Measurements from ENCODE around the gene CD247.

The CD247 gene

GRCh38 chr1:167510244-167510643, 8.1 kb downstream of the CD247 start:
- no peak for DNase-seq

DNA sequence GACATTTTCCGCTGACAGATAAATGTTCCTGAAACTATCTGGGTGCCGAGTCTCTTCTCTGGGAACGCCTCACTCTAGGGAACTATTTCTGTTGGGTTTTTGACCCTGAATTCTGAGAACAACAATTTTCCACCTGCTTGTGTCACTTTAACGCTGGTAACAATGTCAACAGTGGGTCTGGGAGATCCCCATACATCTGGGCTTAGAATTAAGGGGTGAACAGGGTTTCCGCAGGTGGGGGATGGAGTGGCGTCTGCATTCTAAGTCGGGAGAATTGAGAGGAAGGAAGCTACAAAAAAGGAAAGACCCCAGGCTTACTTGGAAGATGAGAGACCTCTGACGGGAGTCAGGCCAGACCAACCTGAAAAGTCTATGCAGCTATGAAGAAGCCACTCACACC, 8.7 kb downstream of the CD247 start:
- no peak for DNase-seq

DNA sequence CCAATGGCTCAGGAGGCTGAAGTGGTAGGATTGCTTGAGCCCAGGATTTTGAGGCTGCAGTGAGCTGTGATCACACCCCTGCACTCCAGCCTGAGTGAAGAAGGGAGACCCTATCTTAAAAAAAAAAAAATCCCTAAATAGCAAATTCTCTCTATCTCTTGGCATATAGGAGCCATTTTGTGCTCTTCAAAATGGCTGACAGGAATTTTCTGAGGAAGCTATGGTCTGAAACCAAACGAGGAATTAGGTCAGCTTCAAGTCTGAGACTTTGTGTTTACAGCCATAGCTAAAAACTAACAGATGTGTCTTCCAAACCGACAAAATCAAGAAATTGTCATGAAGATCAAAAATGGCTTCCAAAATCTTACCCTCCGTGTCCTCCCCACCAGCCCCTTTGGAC, 10.6 kb downstream of the CD247 start:
- no peak for DNase-seq

GRCh38 chr1:167504467-167504827, 13.9 kb downstream of the CD247 start:
- no peak for DNase-seq

- DNase-seq = no peak
These were observed 14.5 kb downstream of the CD247 start for GRCh38 chr1:167503626-167504466.

GRCh38 chr1:167502719-167503462, 15.4 kb downstream of the CD247 start:
- no peak for DNase-seq

GRCh38 chr1:167502192-167502551, 16.2 kb downstream of the CD247 start:
- no peak for DNase-seq

DNA sequence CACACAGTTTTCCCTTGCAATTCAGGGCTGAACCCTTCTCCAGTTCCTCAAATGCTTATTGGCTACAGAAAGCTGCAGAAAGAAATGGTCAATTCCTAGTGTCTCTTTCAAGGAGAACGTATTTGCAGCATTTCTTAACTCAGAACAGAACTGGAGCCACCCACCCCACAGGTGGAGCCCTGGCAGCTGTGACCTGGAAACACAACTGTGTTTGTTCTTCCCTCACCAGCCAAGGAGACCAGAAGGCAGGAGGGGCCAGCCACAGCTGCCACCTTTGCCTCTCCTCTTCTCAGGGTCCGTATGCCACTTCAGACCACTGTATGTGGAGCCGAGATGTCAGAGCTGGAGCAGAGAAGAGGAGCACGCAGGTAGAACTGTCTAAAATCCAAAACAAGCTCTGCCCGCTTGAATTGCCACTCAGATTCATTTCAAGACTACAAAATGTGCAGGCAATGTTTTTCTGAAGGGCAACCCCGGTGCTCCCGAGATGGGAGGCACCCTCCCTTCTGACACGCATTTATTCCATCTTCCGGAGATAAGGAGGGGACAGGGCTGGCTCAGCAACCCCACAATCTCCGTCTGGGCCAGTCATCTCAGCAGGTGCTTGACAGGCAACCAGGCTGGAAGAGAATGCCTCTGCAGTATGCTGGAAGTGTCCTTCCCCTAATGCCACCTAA, 16.7 kb downstream of the CD247 start:
- DNase-seq = no peak

DNA sequence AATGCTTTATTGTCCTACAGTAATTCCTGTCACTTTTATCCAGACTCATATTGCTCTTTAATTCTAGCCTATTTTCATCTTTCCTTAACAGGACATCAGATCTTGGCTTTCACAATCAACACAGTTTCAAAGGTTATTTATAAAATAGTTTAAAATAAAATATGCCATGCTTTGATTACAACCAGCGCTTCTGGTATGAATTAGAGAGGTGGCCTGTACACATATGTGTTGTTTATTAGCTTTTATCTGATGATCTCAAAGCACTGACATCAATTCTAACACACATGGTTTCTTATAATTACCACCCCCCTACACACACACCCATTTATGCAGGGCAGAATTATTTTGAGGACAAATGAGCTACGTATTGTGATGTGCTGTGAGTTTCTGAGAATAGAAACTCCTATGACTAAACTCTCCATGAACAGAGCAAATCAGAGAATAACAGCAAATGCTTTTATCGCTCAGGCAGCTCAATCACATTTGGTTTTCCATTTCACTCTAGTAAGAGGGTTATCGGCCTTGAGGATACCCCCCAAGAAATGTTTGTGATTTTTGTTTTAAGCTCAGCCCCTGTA, 18.0 kb downstream of the CD247 start:
- DNase-seq = no peak

- no peak for DNase-seq
These were observed 18.6 kb downstream of the CD247 start for GRCh38 chr1:167499664-167500101.

DNA sequence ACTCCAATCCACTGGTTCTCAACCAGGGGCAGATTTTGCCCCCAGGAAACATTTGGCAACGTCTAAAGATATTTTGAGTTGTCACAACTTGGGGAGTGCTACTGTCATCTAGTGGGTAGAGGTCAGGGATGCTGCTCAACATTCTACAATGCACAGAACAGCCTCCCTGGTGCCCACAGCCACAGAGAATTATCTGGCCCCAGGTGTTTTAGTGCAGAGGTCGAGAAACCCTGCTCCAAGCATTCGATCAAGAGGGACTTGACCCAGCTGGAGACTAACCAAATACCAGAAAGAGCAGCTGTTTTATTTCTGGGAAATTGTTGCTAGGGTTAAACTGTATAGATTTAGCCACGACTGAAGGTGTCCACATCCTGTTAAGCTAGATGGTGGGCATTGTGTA, 19.2 kb downstream of the CD247 start:
- DNase-seq = no peak

DNA sequence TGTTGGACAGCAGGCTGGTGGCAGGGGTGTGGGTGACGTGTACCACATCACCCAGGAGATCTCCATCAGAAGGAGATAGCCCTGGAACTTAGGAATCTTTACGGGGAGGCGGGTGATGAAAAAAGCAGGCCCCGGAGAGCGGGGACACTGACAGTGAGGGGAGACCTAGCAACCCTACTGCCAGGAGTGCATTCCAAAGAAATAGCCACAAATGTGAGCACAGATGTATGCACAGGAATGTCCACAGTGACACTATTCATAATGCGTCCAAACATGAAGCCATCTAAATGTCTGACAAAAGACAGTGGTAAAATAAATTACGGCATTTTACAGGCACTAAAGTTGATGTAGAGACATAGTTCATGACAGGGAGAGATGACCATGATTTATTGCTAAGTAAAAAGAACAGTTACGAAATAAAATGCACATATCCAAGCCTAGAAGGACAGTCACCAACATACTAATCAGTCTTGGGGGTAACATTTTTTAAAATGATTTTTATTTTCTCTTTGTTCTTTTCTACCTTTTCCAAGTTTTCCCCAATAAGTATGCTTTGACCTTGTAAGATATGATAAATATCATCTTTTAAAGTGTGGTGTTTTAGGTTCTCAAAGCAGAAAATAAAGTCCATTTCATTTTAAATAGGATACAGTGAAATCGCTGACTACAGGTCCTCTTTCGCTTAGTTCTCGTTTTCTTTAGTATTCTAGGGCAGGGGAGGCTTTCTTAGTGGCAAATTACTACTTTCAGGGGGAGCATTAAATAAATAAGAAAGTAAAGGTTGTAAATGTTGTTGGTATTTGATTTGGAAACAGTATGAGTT, 21.3 kb downstream of the CD247 start:
- DNase-seq = no peak

- no peak for DNase-seq
These were observed 25.0 kb downstream of the CD247 start for GRCh38 chr1:167493372-167493771.

DNA sequence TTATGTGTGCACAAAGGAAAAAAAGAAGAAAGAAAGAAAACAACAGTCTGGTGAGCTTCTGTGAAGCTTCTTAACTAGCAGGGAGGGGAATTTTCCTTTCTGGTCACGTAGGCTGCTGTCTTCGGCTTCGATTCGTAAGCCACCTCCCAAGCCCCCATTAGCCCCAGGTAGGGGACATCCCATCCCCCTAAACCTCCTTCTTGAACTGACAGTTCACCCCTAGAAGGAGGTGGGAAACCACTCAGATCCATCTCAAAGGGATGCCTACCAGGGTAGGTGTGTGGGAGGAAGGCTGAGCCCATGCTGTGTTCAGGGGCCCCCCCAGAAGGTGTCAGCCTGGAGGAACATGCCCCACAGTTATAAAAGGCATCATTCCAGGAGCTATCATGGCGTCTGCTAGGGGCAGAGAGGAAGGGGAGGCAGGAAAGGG, 25.8 kb downstream of the CD247 start:
- no peak for DNase-seq

GRCh38 chr1:167491586-167492461, 26.5 kb downstream of the CD247 start:
- no peak for DNase-seq

GRCh38 chr1:167490765-167491164, 27.6 kb downstream of the CD247 start:
- no peak for DNase-seq

DNA sequence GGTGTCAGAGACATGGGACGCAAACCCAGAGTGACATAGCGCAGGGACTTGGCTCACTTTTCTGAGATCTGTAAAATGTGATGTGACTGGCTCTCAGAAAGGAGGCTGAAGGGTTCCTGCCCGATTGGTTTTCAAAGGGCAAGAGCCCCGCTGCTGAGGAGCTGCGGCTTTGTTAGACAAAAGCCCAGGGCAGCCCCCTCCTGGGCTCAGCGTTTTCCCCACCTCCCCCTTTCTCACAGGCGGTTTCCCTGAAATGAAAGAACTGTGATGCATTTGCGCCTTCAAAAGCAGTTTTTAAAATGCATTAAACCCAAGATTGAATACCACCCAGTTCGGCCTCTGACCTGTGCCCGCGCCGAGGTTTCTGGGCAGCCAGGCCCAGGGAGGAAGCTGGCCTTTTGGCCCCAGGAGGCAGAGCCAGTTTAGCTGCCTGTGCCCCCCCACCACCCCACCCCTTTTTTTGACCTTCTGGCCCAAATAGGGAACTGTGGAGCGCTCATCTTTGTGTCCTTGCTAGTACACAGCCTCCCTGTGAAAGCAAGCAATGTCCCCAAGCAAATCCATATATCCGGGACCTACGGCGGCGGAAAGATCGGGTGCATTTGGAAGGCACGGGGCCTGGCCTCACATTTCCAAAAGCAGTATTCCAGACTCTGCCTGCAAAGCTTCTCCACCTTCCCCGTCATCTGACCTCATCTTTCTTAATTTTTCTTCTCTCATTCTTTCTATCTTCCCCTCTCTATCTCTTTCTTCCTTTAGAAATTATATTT, 28.6 kb downstream of the CD247 start:
- DNase-seq = no peak

DNA sequence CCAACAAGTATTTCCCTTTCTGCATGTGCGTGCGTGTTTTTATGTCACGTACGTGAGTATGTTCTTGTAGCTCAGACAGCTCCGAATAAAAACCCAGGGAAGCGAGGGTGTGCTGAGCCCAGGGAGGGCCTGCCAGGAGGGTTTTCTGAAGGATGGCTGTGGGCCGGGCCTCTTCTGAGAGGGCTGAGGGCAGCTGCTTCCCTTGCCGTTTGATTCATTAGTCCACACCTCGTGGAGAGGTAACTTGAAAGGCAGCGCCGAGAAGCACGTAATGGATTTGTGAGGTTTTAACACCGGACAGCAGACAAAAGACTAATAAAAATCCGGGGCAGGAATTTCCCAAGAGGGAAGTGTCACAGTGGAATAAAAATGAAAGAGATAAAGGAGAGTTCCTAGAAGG, 29.5 kb downstream of the CD247 start:
- no peak for DNase-seq

GRCh38 chr1:167487614-167488013, 30.7 kb downstream of the CD247 start:
- DNase-seq = no peak

DNA sequence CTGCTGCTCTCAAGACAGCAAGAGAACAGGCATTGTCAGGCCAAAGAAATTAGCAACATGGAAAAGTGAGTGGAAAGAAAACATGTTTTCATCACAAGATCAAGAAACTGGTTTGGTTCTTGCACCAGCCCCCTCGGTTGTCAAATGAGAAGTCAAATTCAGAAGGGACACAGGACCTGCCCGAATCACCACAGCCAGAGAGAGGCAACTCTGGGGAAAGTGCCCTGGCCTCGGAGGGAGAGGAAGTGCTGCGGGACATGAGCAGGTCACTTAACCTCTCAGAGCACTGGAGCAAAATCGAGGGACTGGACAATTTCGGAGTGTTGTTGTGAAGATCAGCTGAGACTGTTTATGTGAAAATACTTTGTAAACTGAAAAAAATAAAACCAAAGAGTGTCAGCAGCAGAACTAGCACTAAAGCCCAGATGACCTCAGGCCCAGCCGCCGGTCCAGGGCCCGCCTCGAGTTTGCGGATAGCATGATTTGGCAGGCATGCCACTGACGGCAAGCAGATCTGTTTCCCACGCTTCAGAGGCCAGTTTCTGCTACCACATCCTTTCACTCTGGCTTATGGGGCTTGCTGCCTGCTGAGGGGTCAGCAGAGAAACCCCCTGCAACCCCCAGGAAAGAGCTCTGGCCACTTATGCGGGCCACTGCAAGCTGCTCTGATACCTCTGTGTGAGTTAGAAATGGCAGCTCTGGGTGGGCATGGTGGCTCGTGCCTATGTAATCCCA, 32.1 kb downstream of the CD247 start:
- DNase-seq = no peak

All from amniotic stem cell (primary cell).